Measurements from ENCODE around the gene MPPED2.

The MPPED2 gene

GRCh38 chr11:30582726-30583125 lies 3.4 kb downstream of the MPPED2 start:
- Histone ChIP-seq H4K8ac (ENCODE audit: low read depth, low read length) (no peak overlapping the region), H2BK5ac (ENCODE audit: low read length) (no peak overlapping the region), H3K4me2 (ENCODE audit: low read length) (no peak overlapping the region), H3K4me1 (ENCODE audit: control insufficient read depth, low read depth, low read length) (no peaks in the 10 kb centered on the region), H3K4ac (ENCODE audit: low read depth, low read length) (no peak overlapping the region), H4K5ac (ENCODE audit: low read length) (no peak overlapping the region), H3K56ac (ENCODE audit: low read length) (no peak overlapping the region), H2BK15ac (replicated peaks; ENCODE audit: low read depth) (no peak overlapping the region), H3K79me2 (ENCODE audit: control insufficient read depth, insufficient read depth, low read length) (no peaks in the 10 kb centered on the region), H3K4me3 (ENCODE audit: low read length) (no peak overlapping the region), H2BK120ac (ENCODE audit: low read depth, low read length) (no peak overlapping the region), H3K18ac (ENCODE audit: low read length) (no peak overlapping the region), H3K27me3 (ENCODE audit: insufficient read depth, low read length, poor library complexity) (peaks cover 16% of the 10 kb centered on the region), H3K23ac (ENCODE audit: low read length) (no peak overlapping the region), H3K79me1 (ENCODE audit: low read length) (no peaks in the 10 kb centered on the region), H3K36me3 (ENCODE audit: control insufficient read depth, insufficient read depth, low read length) (no peaks in the 10 kb centered on the region), H2AK5ac (ENCODE audit: low read length) (no peak overlapping the region), H3K9ac (ENCODE audit: low read length) (no peak overlapping the region), H3K27ac (ENCODE audit: low read depth, low read length) (no peak overlapping the region)
- no peak for DNase-seq
- WGBS (ENCODE audit: extremely low coverage, insufficient coverage, low lambda C conversion rate), result no CpG with 5 or more reads among the region's 4 CpGs

- Histone ChIP-seq H3K79me1 (ENCODE audit: low read length) (no peaks in the 10 kb centered on the region), H3K4me3 (ENCODE audit: low read length) (no peak overlapping the region), H3K4me2 (ENCODE audit: low read length) (no peak overlapping the region), H3K36me3 (ENCODE audit: control insufficient read depth, insufficient read depth, low read length) (no peaks in the 10 kb centered on the region), H2BK5ac (ENCODE audit: low read length) (no peak overlapping the region), H3K9ac (ENCODE audit: low read length) (no peak overlapping the region), H4K5ac (ENCODE audit: low read length) (no peak overlapping the region), H2AK5ac (ENCODE audit: low read length) (no peak overlapping the region), H3K23ac (ENCODE audit: low read length) (no peak overlapping the region), H3K4me1 (ENCODE audit: control insufficient read depth, low read depth, low read length) (no peaks in the 10 kb centered on the region), H3K27ac (ENCODE audit: low read depth, low read length) (no peak overlapping the region), H2BK15ac (replicated peaks; ENCODE audit: low read depth) (no peak overlapping the region), H3K4ac (ENCODE audit: low read depth, low read length) (no peak overlapping the region), H3K79me2 (ENCODE audit: control insufficient read depth, insufficient read depth, low read length) (no peaks in the 10 kb centered on the region), H4K8ac (ENCODE audit: low read depth, low read length) (no peak overlapping the region), H3K18ac (ENCODE audit: low read length) (no peak overlapping the region), H3K56ac (ENCODE audit: low read length) (no peak overlapping the region), H2BK120ac (ENCODE audit: low read depth, low read length) (no peak overlapping the region), H3K27me3 (ENCODE audit: insufficient read depth, low read length, poor library complexity) (peaks cover 16% of the 10 kb centered on the region)
- WGBS (ENCODE audit: extremely low coverage, insufficient coverage, low lambda C conversion rate), result no CpG with 5 or more reads among the region's 3 CpGs
- no peak for DNase-seq
Measured at GRCh38 chr11:30581675-30582074, 4.5 kb downstream of the MPPED2 start.

- no peak overlapping the region for H3K27ac ChIP-seq (ENCODE audit: low read depth, low read length)
- no peak overlapping the region for H3K23ac ChIP-seq (ENCODE audit: low read length)
- H3K36me3 ChIP-seq (ENCODE audit: control insufficient read depth, insufficient read depth, low read length), result no peaks in the 10 kb centered on the region
- no peak overlapping the region for H3K56ac ChIP-seq (ENCODE audit: low read length)
- H3K9ac ChIP-seq (ENCODE audit: low read length), result no peak overlapping the region
- DNase-seq, result no peak
- no peak overlapping the region for H3K4ac ChIP-seq (ENCODE audit: low read depth, low read length)
- peaks cover 16% of the 10 kb centered on the region for H3K27me3 ChIP-seq (ENCODE audit: insufficient read depth, low read length, poor library complexity)
- H3K4me2 ChIP-seq (ENCODE audit: low read length), result no peak overlapping the region
- H4K8ac ChIP-seq (ENCODE audit: low read depth, low read length), result no peak overlapping the region
- no peaks in the 10 kb centered on the region for H3K79me1 ChIP-seq (ENCODE audit: low read length)
- H3K4me1 ChIP-seq (ENCODE audit: control insufficient read depth, low read depth, low read length), result no peaks in the 10 kb centered on the region
- H4K5ac ChIP-seq (ENCODE audit: low read length), result no peak overlapping the region
- no peak overlapping the region for H3K18ac ChIP-seq (ENCODE audit: low read length)
- H2BK5ac ChIP-seq (ENCODE audit: low read length), result no peak overlapping the region
- no CpG with 5 or more reads among the region's 4 CpGs for WGBS (ENCODE audit: extremely low coverage, insufficient coverage, low lambda C conversion rate)
- no peak overlapping the region for H3K4me3 ChIP-seq (ENCODE audit: low read length)
- H3K79me2 ChIP-seq (ENCODE audit: control insufficient read depth, insufficient read depth, low read length), result no peaks in the 10 kb centered on the region
- H2AK5ac ChIP-seq (ENCODE audit: low read length), result no peak overlapping the region
- no peak overlapping the region for H2BK15ac ChIP-seq (replicated peaks; ENCODE audit: low read depth)
- no peak overlapping the region for H2BK120ac ChIP-seq (ENCODE audit: low read depth, low read length)
Measured at GRCh38 chr11:30580573-30580972, 5.6 kb downstream of the MPPED2 start.

- WGBS (ENCODE audit: extremely low coverage, insufficient coverage, low lambda C conversion rate), result no CpG with 5 or more reads among the region's 3 CpGs
- H2BK5ac ChIP-seq (ENCODE audit: low read length), result no peak overlapping the region
Measured at GRCh38 chr11:30579415-30580175, 6.6 kb downstream of the MPPED2 start.

GRCh38 chr11:30578406-30578805 lies 7.7 kb downstream of the MPPED2 start:
- H4K5ac ChIP-seq (ENCODE audit: low read length), result no peak overlapping the region
- H3K4ac ChIP-seq (ENCODE audit: low read depth, low read length), result no peak overlapping the region
- H3K4me1 ChIP-seq (ENCODE audit: control insufficient read depth, low read depth, low read length), result no peaks in the 10 kb centered on the region
- no peak for DNase-seq
- H3K56ac ChIP-seq (ENCODE audit: low read length), result no peak overlapping the region
- no peak overlapping the region for H3K4me3 ChIP-seq (ENCODE audit: low read length)
- no peaks in the 10 kb centered on the region for H3K36me3 ChIP-seq (ENCODE audit: control insufficient read depth, insufficient read depth, low read length)
- peaks cover 3% of the 10 kb centered on the region for H3K27me3 ChIP-seq (ENCODE audit: insufficient read depth, low read length, poor library complexity)
- no peak overlapping the region for H2AK5ac ChIP-seq (ENCODE audit: low read length)
- no peak overlapping the region for H2BK120ac ChIP-seq (ENCODE audit: low read depth, low read length)
- no peak overlapping the region for H3K27ac ChIP-seq (ENCODE audit: low read depth, low read length)
- no CpG with 5 or more reads among the region's 1 CpG for WGBS (ENCODE audit: extremely low coverage, insufficient coverage, low lambda C conversion rate)
- H3K4me2 ChIP-seq (ENCODE audit: low read length), result no peak overlapping the region
- no peak overlapping the region for H3K23ac ChIP-seq (ENCODE audit: low read length)
- no peaks in the 10 kb centered on the region for H3K79me2 ChIP-seq (ENCODE audit: control insufficient read depth, insufficient read depth, low read length)
- no peak overlapping the region for H3K9ac ChIP-seq (ENCODE audit: low read length)
- H3K79me1 ChIP-seq (ENCODE audit: low read length), result no peaks in the 10 kb centered on the region
- no peak overlapping the region for H4K8ac ChIP-seq (ENCODE audit: low read depth, low read length)
- no peak overlapping the region for H2BK5ac ChIP-seq (ENCODE audit: low read length)
- H3K18ac ChIP-seq (ENCODE audit: low read length), result no peak overlapping the region
- no peak overlapping the region for H2BK15ac ChIP-seq (replicated peaks; ENCODE audit: low read depth)

More at GRCh38 chr11:30579415-30580175, 6.6 kb downstream of the MPPED2 start:
- Histone ChIP-seq H3K79me2 (ENCODE audit: control insufficient read depth, insufficient read depth, low read length) (no peaks in the 10 kb centered on the region), H3K27me3 (ENCODE audit: insufficient read depth, low read length, poor library complexity) (peaks cover 12% of the 10 kb centered on the region), H3K4me2 (ENCODE audit: low read length) (no peak overlapping the region), H4K5ac (ENCODE audit: low read length) (no peak overlapping the region), H2BK15ac (replicated peaks; ENCODE audit: low read depth) (no peak overlapping the region), H2BK120ac (ENCODE audit: low read depth, low read length) (no peak overlapping the region), H3K4ac (ENCODE audit: low read depth, low read length) (no peak overlapping the region), H4K8ac (ENCODE audit: low read depth, low read length) (no peak overlapping the region), H3K9ac (ENCODE audit: low read length) (no peak overlapping the region), H2AK5ac (ENCODE audit: low read length) (no peak overlapping the region), H3K4me3 (ENCODE audit: low read length) (no peak overlapping the region), H3K18ac (ENCODE audit: low read length) (no peak overlapping the region), H3K36me3 (ENCODE audit: control insufficient read depth, insufficient read depth, low read length) (no peaks in the 10 kb centered on the region), H3K27ac (ENCODE audit: low read depth, low read length) (no peak overlapping the region), H3K4me1 (ENCODE audit: control insufficient read depth, low read depth, low read length) (no peaks in the 10 kb centered on the region), H3K56ac (ENCODE audit: low read length) (no peak overlapping the region), H3K23ac (ENCODE audit: low read length) (no peak overlapping the region), H3K79me1 (ENCODE audit: low read length) (no peaks in the 10 kb centered on the region)
- DNase-seq, result no peak

- no CpG with 5 or more reads among the region's 2 CpGs for WGBS (ENCODE audit: extremely low coverage, insufficient coverage, low lambda C conversion rate)
- Histone ChIP-seq H3K36me3 (ENCODE audit: control insufficient read depth, insufficient read depth, low read length) (no peaks in the 10 kb centered on the region), H2BK5ac (ENCODE audit: low read length) (no peak overlapping the region), H3K79me1 (ENCODE audit: low read length) (no peaks in the 10 kb centered on the region), H3K79me2 (ENCODE audit: control insufficient read depth, insufficient read depth, low read length) (no peaks in the 10 kb centered on the region), H4K5ac (ENCODE audit: low read length) (no peak overlapping the region), H3K27me3 (ENCODE audit: insufficient read depth, low read length, poor library complexity) (no peaks in the 10 kb centered on the region), H3K4ac (ENCODE audit: low read depth, low read length) (no peak overlapping the region), H3K18ac (ENCODE audit: low read length) (no peak overlapping the region), H2BK120ac (ENCODE audit: low read depth, low read length) (no peak overlapping the region), H3K4me1 (ENCODE audit: control insufficient read depth, low read depth, low read length) (no peaks in the 10 kb centered on the region), H3K23ac (ENCODE audit: low read length) (no peak overlapping the region), H3K4me3 (ENCODE audit: low read length) (no peak overlapping the region), H3K27ac (ENCODE audit: low read depth, low read length) (no peak overlapping the region), H2BK15ac (replicated peaks; ENCODE audit: low read depth) (no peak overlapping the region), H3K9ac (ENCODE audit: low read length) (no peak overlapping the region), H2AK5ac (ENCODE audit: low read length) (no peak overlapping the region), H3K4me2 (ENCODE audit: low read length) (no peak overlapping the region), H4K8ac (ENCODE audit: low read depth, low read length) (no peak overlapping the region), H3K56ac (ENCODE audit: low read length) (no peak overlapping the region)
- DNase-seq, result no peak
Measured at GRCh38 chr11:30573951-30574350, 12.2 kb downstream of the MPPED2 start.

Measured in mesendoderm (in vitro differentiated cells).